K562 (cell line): ENCODE measurements around the gene SLC9C2. TPM values are rescaled to one million over a fixed set of nuclear protein-coding genes. Genes with fewer than 3 reads are reported as not detected.
A peak's percentile ranks its signal among the peaks of the same experiment; 100 is the strongest.

ENCODE experiments used
- EGR1 ChIP-seq: fragments of 450-650 bp; conservative IDR thresholded peaks from 2 replicates; pipeline ENCODE4 v1.6.1; 2017; ENCODE audit warnings: mild to moderate bottlenecking
- ETV6 ChIP-seq, 3 experiments: fragments of 150-350 bp in 1 of 3; sonication (generic) in 1 of 3; formaldehyde crosslinking in 1 of 3; IDR thresholded peaks; 2 replicates each; pipeline versions ENCODE4 v1.6.1 to v1.8.0; 2014 to 2022; ENCODE audit warnings: borderline replicate concordance in 2 of 3, low read depth in 2 of 3, antibody characterized with exemption in 1 of 3, low read length in 1 of 3, mild to moderate bottlenecking in 1 of 3, missing genetic modification reagents in 1 of 3
- MAFF ChIP-seq: IDR thresholded peaks from 2 replicates; pipeline ENCODE4 v1.6.1; 2012; ENCODE audit warnings: low read length, improper control_type of control experiment
- MAZ ChIP-seq, 2 experiments: fragments of 450-650 bp in 1 of 2; sonication (generic) in 1 of 2; formaldehyde crosslinking; IDR thresholded peaks in 1 of 2; conservative IDR thresholded peaks in 1 of 2; 2 replicates each; pipeline versions ENCODE4 v1.4.0 to v1.5.0; 2020; ENCODE audit warnings: mild to moderate bottlenecking in 1 of 2, missing genetic modification reagents in 1 of 2
- NCOA1 ChIP-seq: fragments of 450-650 bp; IDR thresholded peaks from 2 replicates; pipeline ENCODE4 v1.6.1; 2016; ENCODE audit warnings: low read depth
- NR2F6 ChIP-seq: fragments of 450-650 bp; formaldehyde crosslinking; IDR thresholded peaks from 2 replicates; pipeline ENCODE4 v1.4.0; 2020; ENCODE audit warnings: mild to moderate bottlenecking
- PHF20 ChIP-seq: fragments of 450-650 bp; IDR thresholded peaks from 2 replicates; pipeline ENCODE4 v1.6.1; 2018; ENCODE audit not compliant: partially characterized antibody
- POLR3A ChIP-seq: IDR thresholded peaks from 2 replicates; pipeline ENCODE4 v1.6.1; 2011; ENCODE audit warnings: borderline replicate concordance, mild to moderate bottlenecking, moderate library complexity; ENCODE audit not compliant: insufficient read length, insufficient read depth; ENCODE audit errors: extremely low read depth
- SMAD2 ChIP-seq: fragments of 150-350 bp; IDR thresholded peaks from 2 replicates; pipeline ENCODE4 v1.6.1; 2014; ENCODE audit warnings: low read depth, mild to moderate bottlenecking, low read length
- ZBTB17 ChIP-seq: fragments of 450-650 bp; formaldehyde crosslinking; IDR thresholded peaks from 2 replicates; pipeline ENCODE4 v1.4.0; 2020; ENCODE audit warnings: mild to moderate bottlenecking
- ZNF347 ChIP-seq: fragments of 450-650 bp; formaldehyde crosslinking; IDR thresholded peaks from 2 replicates; pipeline ENCODE4 v1.4.0; 2020; ENCODE audit warnings: low read depth, mild to moderate bottlenecking, moderate library complexity
- ZNF76 ChIP-seq: fragments of 250-450 bp; sonication (Bioruptor Pico); IDR thresholded peaks from 2 replicates; pipeline ENCODE4 v1.4.0; 2020; ENCODE audit warnings: mild to moderate bottlenecking, moderate library complexity, borderline replicate concordance
- polyA plus RNA-seq, 8 experiments: library from polyadenylated mRNA; depleted of rRNA in 4 of 8; stranded (reverse) in 5 of 8; unstranded in 3 of 8; fragments of >200 nt; fragmentation: Nextera tagmentation in 2 of 8; fragmentation: Illumina TruSeq in 1 of 8; extraction: Ambion mirVana in 2 of 8; extraction: Trizol in 1 of 8; gene quantifications; 2 replicates each; pipeline versions ENCODE4 v1.2.1 to v1.2.3, GENCODE V29; 2011 to 2014; ENCODE audit warnings: inconsistent platforms in 1 of 8, missing spikeins in 1 of 8
- total RNA-seq, 7 experiments: library from RNA; depleted of rRNA in 6 of 7; stranded (reverse); fragments of >200 nt in 6 of 7; fragmentation: Illumina TruSeq in 2 of 7; extraction: Trizol in 2 of 7; gene quantifications; 2 replicates each; pipeline versions ENCODE4 v1.2.1 to v1.2.3, GENCODE V29; 2011 to 2021; ENCODE audit warnings: low replicate concordance in 1 of 7
- TF ChIP-seq, protein P1 (sequence below): fragments of 450-650 bp; formaldehyde crosslinking; IDR thresholded peaks from 2 replicates; pipeline ENCODE4 v1.4.0; 2022; ENCODE audit warnings: missing genetic modification characterization

SLC9C2 gene
- total and polyA plus RNA-seq, 9 of the 15 experiments (the other 6 are each of a cell fraction or from before 2014, with no cell fraction given), result 0.11 to 0.22 (median 0.15) TPM; not detected in 5

GRCh38 chr1:173477286-173478093 lies 125.4 kb downstream of the SLC9C2 start, which contains the start of gene PRDX6 (continued):
- TF ChIP-seq, protein P1, sequence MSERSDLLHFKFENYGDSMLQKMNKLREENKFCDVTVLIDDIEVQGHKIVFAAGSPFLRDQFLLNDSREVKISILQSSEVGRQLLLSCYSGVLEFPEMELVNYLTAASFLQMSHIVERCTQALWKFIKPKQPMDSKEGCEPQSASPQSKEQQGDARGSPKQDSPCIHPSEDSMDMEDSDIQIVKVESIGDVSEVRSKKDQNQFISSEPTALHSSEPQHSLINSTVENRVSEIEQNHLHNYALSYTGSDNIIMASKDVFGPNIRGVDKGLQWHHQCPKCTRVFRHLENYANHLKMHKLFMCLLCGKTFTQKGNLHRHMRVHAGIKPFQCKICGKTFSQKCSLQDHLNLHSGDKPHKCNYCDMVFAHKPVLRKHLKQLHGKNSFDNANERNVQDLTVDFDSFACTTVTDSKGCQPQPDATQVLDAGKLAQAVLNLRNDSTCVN (CRISPR knock-in tag), result no peak
- TF ChIP-seq SMAD2 (no peak), EGR1 (peak; percentile 93), MAFF (no peak), ZNF347 (CRISPR knock-in tag) (no peak), MAZ (CRISPR knock-in tag; conservative IDR thresholded peaks at IDR 0.05 in 1 of 2, IDR thresholded peaks at IDR 0.05 in 1 of 2) (peak in 1 of 2 experiments; percentile 74; a peak in 2 of 4 replicates), ETV6 (IDR thresholded peaks at IDR 0.05; ENCODE audit: borderline replicate concordance in 1 of 2, low read depth in 2 of 2, low read length in 1 of 2) (no peak), ETV6 (CRISPR knock-in tag; IDR thresholded peaks at IDR 0.05; ENCODE audit: borderline replicate concordance) (no peak), POLR3A (no peak), PHF20 (peak; percentile 62), ZBTB17 (CRISPR knock-in tag) (no peak), NR2F6 (CRISPR knock-in tag) (no peak), ZNF76 (CRISPR knock-in tag) (0 out of 2 replicates have a peak, but pooled peaks have one; percentile 16), NCOA1 (peak; percentile 53; the same call in 1 of the 2 replicates)
